GM19240 (cell line): ENCODE measurements around the gene COX5A.
A peak's percentile ranks its signal among the peaks of the same experiment; 100 is the strongest.

Experiments
- DNase-seq: peaks from one replicate; pipeline ENCODE4 v3.0.0; 2011; ENCODE audit warnings: low spot score; ENCODE audit not compliant: insufficient read length

Gene COX5A

DNA sequence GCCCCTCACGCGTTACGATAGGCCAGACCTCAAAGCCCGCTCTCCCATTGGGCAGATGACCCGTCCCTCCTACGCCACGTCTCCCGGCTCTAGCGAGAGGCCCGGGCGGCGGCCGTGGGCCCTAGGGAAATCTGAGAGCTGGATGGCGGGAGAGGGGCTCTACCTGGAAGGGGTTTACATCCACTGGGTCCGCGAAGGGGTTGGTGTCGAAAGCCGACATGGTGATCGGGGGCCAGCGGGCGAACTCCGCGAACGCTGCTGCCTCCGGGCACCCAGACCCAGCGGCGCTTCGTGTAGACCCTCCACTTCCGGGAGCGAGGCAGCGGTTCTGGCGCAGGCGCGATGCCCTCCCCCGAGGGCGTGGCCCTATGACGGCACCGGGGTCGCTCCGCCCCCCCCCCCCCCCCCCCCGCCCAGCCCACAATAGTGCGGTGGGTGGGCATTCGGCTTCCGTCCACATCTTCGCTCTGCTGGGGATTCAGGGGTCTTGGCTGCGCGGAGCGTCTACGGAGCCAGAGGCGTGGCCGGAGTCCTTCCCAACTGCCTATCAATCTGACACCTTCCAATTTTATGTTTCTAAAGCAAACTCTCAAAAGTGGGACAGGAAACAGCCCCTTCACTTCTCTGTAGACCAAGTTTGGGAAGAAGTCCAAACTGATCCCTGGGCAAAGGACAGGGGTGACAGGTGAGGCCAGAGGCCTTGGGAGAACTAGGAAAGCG is 64.7 kb downstream of the COX5A start, which contains the start of gene SCAMP2:
Gene SCAMP2 (minus strand): TSS at position 330 of the 720 bp plus-strand sequence. CDS start 110 bp downstream, at position 220.
- peak; percentile 96 for DNase-seq

- DNase-seq = no peak
These were observed 65.2 kb downstream of the COX5A start for GRCh38 chr15:74872702-74873035.

- DNase-seq = no peak
These were observed 67.2 kb downstream of the COX5A start for GRCh38 chr15:74870436-74871215.
